ENCODE measurements around the gene CAMTA1.

The CAMTA1 gene

GRCh38 chr1:6982860-6983259, 197.6 kb downstream of the CAMTA1 start:
- H3K9me2 ChIP-seq (replicated peaks; ENCODE audit: insufficient read depth, low read length): no peaks in the 10 kb centered on the region
- no peaks in the 10 kb centered on the region for H3K9me3 ChIP-seq (ENCODE audit: insufficient read depth, low read length)
- H3K27ac ChIP-seq (ENCODE audit: low read depth, low read length): no peak overlapping the region
- H3K9ac ChIP-seq (ENCODE audit: low read length): no peak overlapping the region
- no peaks in the 10 kb centered on the region for H3K79me2 ChIP-seq (ENCODE audit: insufficient read depth, low read length)
- no peaks in the 10 kb centered on the region for H4K20me1 ChIP-seq (ENCODE audit: low read depth, low read length)
- no peaks in the 10 kb centered on the region for H3K27me3 ChIP-seq (ENCODE audit: low read length)
- H2AFZ ChIP-seq (ENCODE audit: low read depth, low read length, severe bottlenecking): no peak overlapping the region
- H3K4me2 ChIP-seq (ENCODE audit: low read depth, low read length, poor library complexity, severe bottlenecking): no peak overlapping the region
- no peaks in the 10 kb centered on the region for H3F3A ChIP-seq (ENCODE audit: insufficient read depth)
- no peak for TF ChIP-seq CTCF (IDR thresholded peaks at IDR 0.05; ENCODE audit: insufficient read depth, low read length, poor library complexity, severe bottlenecking)
- no peak for TF ChIP-seq EZH2phosphoT487 (conservative IDR thresholded peaks at IDR 0.05; ENCODE audit: low read length)
- no peaks in the 10 kb centered on the region for H3K36me3 ChIP-seq (ENCODE audit: low read length)
- no peak overlapping the region for H3K4me3 ChIP-seq (ENCODE audit: insufficient read depth, low read length, poor library complexity, severe bottlenecking)

GRCh38 chr1:6984536-6984935, 199.3 kb downstream of the CAMTA1 start:
- TF ChIP-seq EZH2phosphoT487 (conservative IDR thresholded peaks at IDR 0.05; ENCODE audit: low read length) (no peak), CTCF (IDR thresholded peaks at IDR 0.05; ENCODE audit: insufficient read depth, low read length, poor library complexity, severe bottlenecking) (no peak)
- no peaks in the 10 kb centered on the region for H3K79me2 ChIP-seq (ENCODE audit: insufficient read depth, low read length)
- no peaks in the 10 kb centered on the region for H3K36me3 ChIP-seq (ENCODE audit: low read length)
- no peaks in the 10 kb centered on the region for H3K9me2 ChIP-seq (replicated peaks; ENCODE audit: insufficient read depth, low read length)
- no peaks in the 10 kb centered on the region for H3F3A ChIP-seq (ENCODE audit: insufficient read depth)
- H3K27ac ChIP-seq (ENCODE audit: low read depth, low read length): no peak overlapping the region
- H3K4me3 ChIP-seq (ENCODE audit: insufficient read depth, low read length, poor library complexity, severe bottlenecking): no peak overlapping the region
- no peaks in the 10 kb centered on the region for H3K9me3 ChIP-seq (ENCODE audit: insufficient read depth, low read length)
- H4K20me1 ChIP-seq (ENCODE audit: low read depth, low read length): no peaks in the 10 kb centered on the region
- no peaks in the 10 kb centered on the region for H3K27me3 ChIP-seq (ENCODE audit: low read length)
- no peak overlapping the region for H2AFZ ChIP-seq (ENCODE audit: low read depth, low read length, severe bottlenecking)
- H3K4me2 ChIP-seq (ENCODE audit: low read depth, low read length, poor library complexity, severe bottlenecking): no peak overlapping the region
- H3K9ac ChIP-seq (ENCODE audit: low read length): no peak overlapping the region

GRCh38 chr1:6984986-6985385, 199.7 kb downstream of the CAMTA1 start:
- H3K4me2 ChIP-seq (ENCODE audit: low read depth, low read length, poor library complexity, severe bottlenecking): no peak overlapping the region
- no peaks in the 10 kb centered on the region for H3K36me3 ChIP-seq (ENCODE audit: low read length)
- H3K9ac ChIP-seq (ENCODE audit: low read length): no peak overlapping the region
- no peaks in the 10 kb centered on the region for H4K20me1 ChIP-seq (ENCODE audit: low read depth, low read length)
- no peak overlapping the region for H3K4me3 ChIP-seq (ENCODE audit: insufficient read depth, low read length, poor library complexity, severe bottlenecking)
- no peaks in the 10 kb centered on the region for H3F3A ChIP-seq (ENCODE audit: insufficient read depth)
- no peaks in the 10 kb centered on the region for H3K79me2 ChIP-seq (ENCODE audit: insufficient read depth, low read length)
- no peak for TF ChIP-seq EZH2phosphoT487 (conservative IDR thresholded peaks at IDR 0.05; ENCODE audit: low read length)
- no peak for TF ChIP-seq CTCF (IDR thresholded peaks at IDR 0.05; ENCODE audit: insufficient read depth, low read length, poor library complexity, severe bottlenecking)
- no peaks in the 10 kb centered on the region for H3K9me2 ChIP-seq (replicated peaks; ENCODE audit: insufficient read depth, low read length)
- no peak overlapping the region for H2AFZ ChIP-seq (ENCODE audit: low read depth, low read length, severe bottlenecking)
- no peaks in the 10 kb centered on the region for H3K27me3 ChIP-seq (ENCODE audit: low read length)
- no peaks in the 10 kb centered on the region for H3K9me3 ChIP-seq (ENCODE audit: insufficient read depth, low read length)
- H3K27ac ChIP-seq (ENCODE audit: low read depth, low read length): no peak overlapping the region

All from SU-DHL-6 (cell line).